Ovary (tissue), 3 donors: ENCODE data around the gene OR2T11.

Experiments used
- CTCF ChIP-seq, 3 donors: fragments of 450-650 bp in 2 of 3; fragments of 200-600 bp in 1 of 3; IDR thresholded peaks; one replicate each; pipeline versions ENCODE4 v1.5.1 to v1.8.0; 2016 to 2022; ENCODE audit warnings: antibody characterized with exemption in 3 of 3, mild to moderate bottlenecking in 1 of 3
- EP300 ChIP-seq: sonication (generic); formaldehyde crosslinking; IDR thresholded peaks from one replicate; pipeline ENCODE4 v1.6.1; 2017; ENCODE audit warnings: antibody characterized with exemption
- POLR2A ChIP-seq: fragments of 450-650 bp; IDR thresholded peaks from one replicate; pipeline ENCODE4 v1.6.1; 2017; ENCODE audit warnings: antibody characterized with exemption, mild to moderate bottlenecking, moderate library complexity
- donor health status: DM: no; HTN: no; CAD: no.

DNA sequence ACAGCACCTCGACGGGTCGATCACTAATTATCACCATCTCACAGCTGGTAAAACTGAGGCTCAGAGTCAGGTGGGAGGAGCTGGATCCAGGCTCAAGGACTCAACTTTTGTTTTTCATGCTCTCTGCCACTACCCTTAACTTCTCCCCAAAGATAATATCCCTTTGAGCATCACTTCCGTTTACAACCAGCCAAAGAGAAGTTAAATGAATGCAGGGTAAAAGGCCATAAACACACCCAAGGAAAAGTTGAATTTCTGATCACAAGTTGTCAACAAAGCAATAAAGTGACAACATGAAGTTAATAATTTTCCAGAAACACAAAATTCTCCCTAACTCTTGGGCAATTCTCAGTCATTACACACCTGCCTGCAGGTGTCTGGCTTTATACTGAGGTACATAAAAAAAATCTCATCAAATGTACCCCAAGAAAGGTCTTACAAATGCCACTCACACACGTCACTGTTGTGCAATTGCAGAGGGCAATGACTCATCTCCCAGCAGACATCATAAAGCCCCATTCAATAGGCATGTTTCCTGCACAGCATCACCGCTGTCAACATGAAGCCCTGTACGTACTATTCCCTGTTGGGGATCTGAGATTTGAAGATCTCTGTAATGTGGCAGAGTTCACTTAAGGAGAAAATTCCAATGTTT, 3.4 kb downstream of the OR2T11 start:
- no peak for TF ChIP-seq CTCF (IDR thresholded peaks at IDR 0.05)
- TF ChIP-seq POLR2A, result no peak
- TF ChIP-seq EP300, result no peak
